Measurements from ENCODE around the gene CD209. TPM values are rescaled to one million over a fixed set of nuclear protein-coding genes. Genes with fewer than 3 reads are reported as not detected.
"Not testable (repeated sequence)": the region's sequence is repeated elsewhere in the genome, so short reads cannot be mapped to it uniquely, and the experiment has no call there.

The CD209 gene
- total and polyA plus RNA-seq, 2 of the 8 experiments (the other 6 are each of a cell fraction or from before 2014, with no cell fraction given), result 0.05 to 0.22 TPM

DNA sequence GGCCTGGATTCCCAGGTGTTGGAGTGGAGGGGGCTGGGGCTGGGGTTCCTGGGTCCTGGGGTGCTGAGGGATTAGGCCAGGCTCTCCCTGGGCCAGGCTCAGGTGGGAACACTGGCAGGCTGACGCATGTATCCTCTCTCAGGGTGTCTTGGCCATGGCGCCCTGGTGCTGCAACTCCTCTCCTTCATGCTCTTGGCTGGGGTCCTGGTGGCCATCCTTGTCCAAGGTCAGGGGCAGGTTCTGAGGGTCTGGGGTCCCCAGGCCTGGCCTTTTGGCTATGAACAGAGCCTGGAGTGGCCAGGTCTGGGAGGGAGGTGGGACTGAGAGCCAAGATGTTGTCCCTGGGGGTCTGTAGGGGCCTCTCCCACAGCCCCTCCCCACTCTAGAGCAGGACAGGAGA is 17.7 kb upstream of the CD209 start:
- CTCF ChIA-PET (ENCODE audit: partially characterized antibody), result interaction anchor here (1.1 kb wide), 1 partner anchor 11 kb away, joined by 3 read pairs; no protein-coding TSS in a partner anchor
- no CpG with 5 or more reads among the region's 2 CpGs for WGBS, 2 experiments (ENCODE audit: extremely low coverage in 1 of 2, insufficient coverage in 1 of 2, insufficient read length in 1 of 2, insufficient replicate concordance in 2 of 2, low coverage in 1 of 2, low lambda C conversion rate in 2 of 2, missing lambda C conversion rate in 1 of 2)
- POLR2A ChIA-PET (ENCODE audit: partially characterized antibody); H3K27me3 ChIP-seq (replicated peaks in 1 of 4; ENCODE audit: control insufficient read depth in 3 of 4, extremely low read depth in 1 of 4, insufficient read depth in 3 of 4, low read length in 3 of 4); H3K23me2 ChIP-seq (ENCODE audit: low read depth, low read length); H4K91ac ChIP-seq (replicated peaks; ENCODE audit: insufficient read length, low read length); H3K9ac ChIP-seq (replicated peaks in 1 of 4; ENCODE audit: extremely low read depth in 1 of 4, low read depth in 3 of 4, low read length in 3 of 4); H3K18ac ChIP-seq (ENCODE audit: extremely low read depth, low read length); H3K4me2 ChIP-seq (ENCODE audit: insufficient read depth in 1 of 2, low read depth in 2 of 2, low read length in 2 of 2); H3K27ac ChIP-seq (ENCODE audit: low read depth, low read length); H3K4me1 ChIP-seq (replicated peaks in 1 of 4; ENCODE audit: control insufficient read depth in 3 of 4, insufficient read depth in 4 of 4, low read length in 3 of 4); H2BK5ac ChIP-seq (ENCODE audit: low read depth, low read length); H3K9me3 ChIP-seq (ENCODE audit: insufficient read depth in 2 of 2, low read depth in 1 of 2, low read length in 1 of 2); DNase-seq (ENCODE audit: low read depth in 1 of 2, low spot score in 2 of 2); FAIRE-seq; H2AFZ ChIP-seq (ENCODE audit: low read length); H2BK12ac ChIP-seq (ENCODE audit: low read depth, low read length); H3K23ac ChIP-seq (ENCODE audit: insufficient read length); H2BK120ac ChIP-seq (replicated peaks; ENCODE audit: low read depth, low read length); H3K79me2 ChIP-seq (ENCODE audit: control insufficient read depth in 1 of 2, insufficient read depth in 2 of 2, low read length in 2 of 2); H3K4ac ChIP-seq (replicated peaks; ENCODE audit: insufficient read length, low read depth, low read length); H2BK20ac ChIP-seq (ENCODE audit: low read length); H3K79me1 ChIP-seq (ENCODE audit: low read depth, low read length); H2AK5ac ChIP-seq (ENCODE audit: low read depth, low read length); H4K8ac ChIP-seq (ENCODE audit: extremely low read depth, insufficient read depth, low read length); H3K14ac ChIP-seq (ENCODE audit: insufficient read length); H3K36me3 ChIP-seq (ENCODE audit: control insufficient read depth in 2 of 4, insufficient read depth in 4 of 4, low read length in 3 of 4); H3K4me3 ChIP-seq (ENCODE audit: extremely low read depth in 1 of 4, insufficient read depth in 2 of 4, low read depth in 3 of 4, low read length in 4 of 4); H3K56ac ChIP-seq (replicated peaks; ENCODE audit: insufficient read length, low read depth, low read length); H4K5ac ChIP-seq (ENCODE audit: insufficient read length, low read depth, low read length); H2BK15ac ChIP-seq (ENCODE audit: low read length); H4K20me1 ChIP-seq (replicated peaks in 1 of 2; ENCODE audit: control insufficient read depth in 1 of 2, insufficient read depth in 2 of 2, low read length in 2 of 2): not testable (repeated sequence)

- H3K36me3 ChIP-seq (ENCODE audit: control insufficient read depth in 2 of 4, insufficient read depth in 4 of 4, low read length in 3 of 4); FAIRE-seq; H2BK20ac ChIP-seq (ENCODE audit: low read length); H3K79me1 ChIP-seq (ENCODE audit: low read depth, low read length); DNase-seq (ENCODE audit: low read depth in 1 of 2, low spot score in 2 of 2); H3K23me2 ChIP-seq (ENCODE audit: low read depth, low read length); H2BK15ac ChIP-seq (ENCODE audit: low read length); H3K27ac ChIP-seq (ENCODE audit: low read depth, low read length); H3K56ac ChIP-seq (replicated peaks; ENCODE audit: insufficient read length, low read depth, low read length); H3K9me3 ChIP-seq (ENCODE audit: insufficient read depth in 2 of 2, low read depth in 1 of 2, low read length in 1 of 2); H2BK5ac ChIP-seq (ENCODE audit: low read depth, low read length); H2BK120ac ChIP-seq (replicated peaks; ENCODE audit: low read depth, low read length); H2AFZ ChIP-seq (ENCODE audit: low read length); H3K14ac ChIP-seq (ENCODE audit: insufficient read length); H3K27me3 ChIP-seq (replicated peaks in 1 of 4; ENCODE audit: control insufficient read depth in 3 of 4, extremely low read depth in 1 of 4, insufficient read depth in 3 of 4, low read length in 3 of 4); H3K9ac ChIP-seq (replicated peaks in 1 of 4; ENCODE audit: extremely low read depth in 1 of 4, low read depth in 3 of 4, low read length in 3 of 4); H2AK5ac ChIP-seq (ENCODE audit: low read depth, low read length); H4K8ac ChIP-seq (ENCODE audit: extremely low read depth, insufficient read depth, low read length); H2BK12ac ChIP-seq (ENCODE audit: low read depth, low read length); H4K91ac ChIP-seq (replicated peaks; ENCODE audit: insufficient read length, low read length); H4K20me1 ChIP-seq (replicated peaks in 1 of 2; ENCODE audit: control insufficient read depth in 1 of 2, insufficient read depth in 2 of 2, low read length in 2 of 2); H3K4me2 ChIP-seq (ENCODE audit: insufficient read depth in 1 of 2, low read depth in 2 of 2, low read length in 2 of 2); H3K18ac ChIP-seq (ENCODE audit: extremely low read depth, low read length); H3K79me2 ChIP-seq (ENCODE audit: control insufficient read depth in 1 of 2, insufficient read depth in 2 of 2, low read length in 2 of 2); H3K23ac ChIP-seq (ENCODE audit: insufficient read length); CTCF ChIA-PET (ENCODE audit: partially characterized antibody); H3K4ac ChIP-seq (replicated peaks; ENCODE audit: insufficient read length, low read depth, low read length); H4K5ac ChIP-seq (ENCODE audit: insufficient read length, low read depth, low read length); POLR2A ChIA-PET (ENCODE audit: partially characterized antibody); H3K4me3 ChIP-seq (ENCODE audit: extremely low read depth in 1 of 4, insufficient read depth in 2 of 4, low read depth in 3 of 4, low read length in 4 of 4); H3K4me1 ChIP-seq (replicated peaks in 1 of 4; ENCODE audit: control insufficient read depth in 3 of 4, insufficient read depth in 4 of 4, low read length in 3 of 4): not testable (repeated sequence)
- WGBS, 2 experiments (ENCODE audit: extremely low coverage in 1 of 2, insufficient coverage in 1 of 2, insufficient read length in 1 of 2, insufficient replicate concordance in 2 of 2, low coverage in 1 of 2, low lambda C conversion rate in 2 of 2, missing lambda C conversion rate in 1 of 2), result 83% methylated on average over 3 of the region's 3 CpGs; no CpG with 5 or more reads in 1 of the 2 experiments
Observed at GRCh38 chr19:7764157-7764556, 16.8 kb upstream of the CD209 start.

Measured in H1 (cell line).